Endometrium (tissue), 2 donors: ENCODE measurements around the gene MAN2A2.
"Not testable (repeated sequence)": the region's sequence is repeated elsewhere in the genome, so short reads cannot be mapped to it uniquely, and the experiment has no call there.

Experiments
- FAIRE-seq: peaks from 2 replicates; lab custom pipeline; 2012; peaks lifted over from hg19 to GRCh38; lab: Jason Lieb, UNC
- donor health status: control.
- donor health status: control.

MAN2A2 gene

GRCh38 chr15:90918034-90918788 lies 15.1 kb downstream of the MAN2A2 start:
- no peak for FAIRE-seq

- no peak for FAIRE-seq
Measured at GRCh38 chr15:90918835-90919234, 15.7 kb downstream of the MAN2A2 start.

- FAIRE-seq = no peak
Measured at GRCh38 chr15:90921887-90922286, 18.8 kb downstream of the MAN2A2 start.

GRCh38 chr15:90922712-90923322 lies 19.7 kb downstream of the MAN2A2 start:
- FAIRE-seq = not testable (repeated sequence)

- FAIRE-seq = no peak
Measured at GRCh38 chr15:90924375-90924774, 21.3 kb downstream of the MAN2A2 start.

GRCh38 chr15:90926766-90927165 lies 23.7 kb downstream of the MAN2A2 start:
- FAIRE-seq = not testable (repeated sequence)

- not testable (repeated sequence) for FAIRE-seq
Measured at GRCh38 chr15:90928106-90928505, 25.0 kb downstream of the MAN2A2 start.

- no peak for FAIRE-seq
Measured at GRCh38 chr15:90929246-90930019, 26.3 kb downstream of the MAN2A2 start.

- FAIRE-seq = no peak
Measured at GRCh38 chr15:90930861-90931574, 27.9 kb downstream of the MAN2A2 start.

GRCh38 chr15:90931575-90931827 lies 28.4 kb downstream of the MAN2A2 start:
- FAIRE-seq = no peak

- FAIRE-seq = no peak
Measured at GRCh38 chr15:90931828-90932659, 28.9 kb downstream of the MAN2A2 start, which contains the start of gene HDDC3. Gene HDDC3 (minus strand): TSS chr15:90932549. CDS start chr15:90932540, 9 bp downstream.

- no peak for FAIRE-seq
Measured at GRCh38 chr15:90932660-90932991, 29.5 kb downstream of the MAN2A2 start.

GRCh38 chr15:90933301-90933700 lies 30.2 kb downstream of the MAN2A2 start:
- no peak for FAIRE-seq

- FAIRE-seq = no peak
Measured at GRCh38 chr15:90934256-90934948, 31.3 kb downstream of the MAN2A2 start.

GRCh38 chr15:90934949-90935751 lies 32.0 kb downstream of the MAN2A2 start, which contains the start of gene UNC45A:
Gene UNC45A (plus strand): TSS chr15:90935285. CDS start chr15:90935325, 40 bp downstream.
- no peak for FAIRE-seq

- no peak for FAIRE-seq
Measured at GRCh38 chr15:90936823-90937222, 33.7 kb downstream of the MAN2A2 start.

GRCh38 chr15:90938261-90938660 lies 35.2 kb downstream of the MAN2A2 start:
- FAIRE-seq = no peak

GRCh38 chr15:90939756-90940155 lies 36.7 kb downstream of the MAN2A2 start:
- no peak for FAIRE-seq

- FAIRE-seq = no peak
Measured at GRCh38 chr15:90941038-90941437, 37.9 kb downstream of the MAN2A2 start.
